Measurements from ENCODE around the gene NADSYN1. TPM values are rescaled to one million over a fixed set of nuclear protein-coding genes. Genes with fewer than 3 reads are reported as not detected.

NADSYN1 gene
- total RNA-seq, 2 experiments from 2014 or later = 76.6 to 78.9 TPM

Small RNA genes within 50 kb of the gene (microRNA-seq; reads per million reads assigned to microRNA genes)
- gene MIR6754 (ENCODE audit: borderline microRNAs expressed, borderline replicate concordance) = not detected

Other genes with a start within 250 kb of the NADSYN1 start
- gene SHANK2, start 200.6 kb upstream of the NADSYN1 start, total RNA-seq = not detected
- gene DHCR7, start 4.8 kb upstream of the NADSYN1 start, total RNA-seq = 10 to 100 TPM; 52.0 to 58.7 TPM
- not detected for gene KRTAP5-7, start 74.1 kb downstream of the NADSYN1 start, total RNA-seq
- not detected for gene KRTAP5-8, start 84.8 kb downstream of the NADSYN1 start, total RNA-seq
- gene KRTAP5-9, start 95.2 kb downstream of the NADSYN1 start, total RNA-seq = not detected
- gene KRTAP5-10, start 112.4 kb downstream of the NADSYN1 start, total RNA-seq = not detected
- gene KRTAP5-11, start 129.7 kb downstream of the NADSYN1 start, total RNA-seq = not detected